Upper lobe of right lung (tissue), 1 donor: ENCODE data around the gene SLCO4C1. TPM values are rescaled to one million over a fixed set of nuclear protein-coding genes. Genes with fewer than 3 reads are reported as not detected.

Experiments
- ATAC-seq: fragments of 200-7000 bp; cut with Tn5 transposase; one replicate; pipeline ENCODE4 v1.9.1; 2020; ENCODE audit warnings: mild to moderate bottlenecking, moderate library complexity
- DNase-seq: peaks from one replicate; pipeline ENCODE4 v3.0.0-alpha.2; 2020
- H3K27ac ChIP-seq: fragments of 200-600 bp; one replicate; pipeline ENCODE4 v1.8.0; 2022
- H3K27me3 ChIP-seq: fragments of 200-600 bp; one replicate; pipeline ENCODE4 v1.8.0; 2022; ENCODE audit warnings: mild to moderate bottlenecking
- H3K36me3 ChIP-seq: fragments of 200-600 bp; one replicate; pipeline ENCODE4 v1.8.0; 2022
- H3K4me1 ChIP-seq: fragments of 200-600 bp; one replicate; pipeline ENCODE4 v1.8.0; 2022
- H3K4me3 ChIP-seq: fragments of 200-600 bp; one replicate; pipeline ENCODE4 v1.8.0; 2022; ENCODE audit warnings: mild to moderate bottlenecking
- H3K9me3 ChIP-seq: fragments of 200-600 bp; one replicate; pipeline ENCODE4 v1.8.0; 2022
- intact Hi-C: fragments of 100-400 bp; cut with DNase I; formaldehyde crosslinking; loops from one replicate; pipeline ENCODE4 v1.11.0; 2022
- total RNA-seq: library from RNA; stranded (reverse); fragmentation: NEBNext Ultra II Directional; extraction: Animal tissue kit (Norgen Biotek cat#: 25700); gene quantifications from one replicate; pipeline ENCODE4 v1.2.1, GENCODE V29; 2021
- TF ChIP-seq, protein P1 (sequence below): fragments of 200-600 bp; IDR thresholded peaks from one replicate; pipeline ENCODE4 v1.8.0; 2022; ENCODE audit warnings: antibody characterized with exemption
- donor health status: DM: no; HTN: yes; CAD: no; lungs with severe emphysema.

SLCO4C1 gene
- total RNA-seq, 1 donor from 2014 or later: 36.9 TPM

DNA sequence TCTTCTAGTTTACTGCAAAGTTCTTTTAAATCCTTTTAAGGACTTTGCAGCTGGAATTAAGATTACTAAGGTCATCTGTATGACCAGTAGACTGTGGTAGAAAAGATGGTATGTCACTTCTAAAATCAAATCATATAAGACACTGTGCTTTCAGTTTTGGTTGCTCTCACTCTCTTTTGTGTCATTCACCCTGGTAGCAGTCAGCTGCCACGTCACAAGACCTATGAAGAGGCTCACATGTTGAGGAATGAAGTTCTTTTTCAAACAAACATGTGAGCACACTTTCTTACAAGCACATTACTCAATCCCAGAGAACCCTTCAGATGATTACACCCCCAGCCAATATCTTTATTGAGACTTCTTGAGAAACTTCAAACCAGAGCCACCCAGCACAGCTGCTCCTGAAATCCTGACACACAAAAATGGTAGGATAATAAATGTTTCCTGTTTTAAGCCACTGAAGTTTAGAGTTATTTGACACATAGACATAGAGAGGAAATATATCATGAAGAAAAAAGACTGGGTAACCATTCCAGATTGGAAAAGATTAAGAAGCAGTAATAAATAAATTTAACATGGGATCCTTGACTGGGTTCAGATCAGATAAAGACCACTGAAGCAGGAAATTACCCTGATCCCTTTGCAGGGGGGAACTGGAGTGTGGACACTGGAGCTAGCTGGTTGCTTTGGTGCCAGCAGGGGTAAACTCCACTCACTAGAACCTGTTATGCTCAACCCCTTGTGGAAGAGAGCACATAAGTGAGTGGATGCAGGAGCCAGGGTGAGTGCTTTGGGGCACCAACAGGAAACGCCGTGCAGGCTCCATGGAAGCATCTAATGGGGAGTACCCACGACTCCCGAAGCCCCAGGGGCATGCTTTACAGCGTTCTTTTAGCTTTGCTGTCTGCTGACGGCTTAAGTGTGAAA, 64.1 kb downstream of the SLCO4C1 start:
- H3K36me3 ChIP-seq: no peaks in the 10 kb centered on the region
- H3K27me3 ChIP-seq: no peaks in the 10 kb centered on the region
- TF ChIP-seq, protein P1, sequence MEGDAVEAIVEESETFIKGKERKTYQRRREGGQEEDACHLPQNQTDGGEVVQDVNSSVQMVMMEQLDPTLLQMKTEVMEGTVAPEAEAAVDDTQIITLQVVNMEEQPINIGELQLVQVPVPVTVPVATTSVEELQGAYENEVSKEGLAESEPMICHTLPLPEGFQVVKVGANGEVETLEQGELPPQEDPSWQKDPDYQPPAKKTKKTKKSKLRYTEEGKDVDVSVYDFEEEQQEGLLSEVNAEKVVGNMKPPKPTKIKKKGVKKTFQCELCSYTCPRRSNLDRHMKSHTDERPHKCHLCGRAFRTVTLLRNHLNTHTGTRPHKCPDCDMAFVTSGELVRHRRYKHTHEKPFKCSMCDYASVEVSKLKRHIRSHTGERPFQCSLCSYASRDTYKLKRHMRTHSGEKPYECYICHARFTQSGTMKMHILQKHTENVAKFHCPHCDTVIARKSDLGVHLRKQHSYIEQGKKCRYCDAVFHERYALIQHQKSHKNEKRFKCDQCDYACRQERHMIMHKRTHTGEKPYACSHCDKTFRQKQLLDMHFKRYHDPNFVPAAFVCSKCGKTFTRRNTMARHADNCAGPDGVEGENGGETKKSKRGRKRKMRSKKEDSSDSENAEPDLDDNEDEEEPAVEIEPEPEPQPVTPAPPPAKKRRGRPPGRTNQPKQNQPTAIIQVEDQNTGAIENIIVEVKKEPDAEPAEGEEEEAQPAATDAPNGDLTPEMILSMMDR: no peak
- DNase-seq (no peak), ATAC-seq (peak; percentile 94)
- no peak overlapping the region for H3K4me3 ChIP-seq
- H3K4me1 ChIP-seq: no peaks in the 10 kb centered on the region
- intact Hi-C loops: no loop called here
- H3K27ac ChIP-seq: peak overlapping the region; percentile 49
- H3K9me3 ChIP-seq: no peaks in the 10 kb centered on the region

GRCh38 chr5:102229685-102230084, 66.4 kb downstream of the SLCO4C1 start:
- TF ChIP-seq, protein P1: no peak
- Histone ChIP-seq H3K4me1 (no peaks in the 10 kb centered on the region), H3K27me3 (no peaks in the 10 kb centered on the region), H3K36me3 (no peaks in the 10 kb centered on the region), H3K27ac (no peak overlapping the region), H3K4me3 (no peak overlapping the region), H3K9me3 (no peaks in the 10 kb centered on the region)
- no peak for DNase-seq
- peak; percentile 29 for ATAC-seq
- intact Hi-C loops: no loop called here

- DNase-seq: no peak
- H3K27ac ChIP-seq: no peak overlapping the region
- H3K4me3 ChIP-seq: no peak overlapping the region
- TF ChIP-seq, protein P1: no peak
- no peaks in the 10 kb centered on the region for H3K36me3 ChIP-seq
- no peaks in the 10 kb centered on the region for H3K4me1 ChIP-seq
- no peak for ATAC-seq
- no peaks in the 10 kb centered on the region for H3K27me3 ChIP-seq
- intact Hi-C loops: no loop called here
- peaks cover 5% of the 10 kb centered on the region for H3K9me3 ChIP-seq
Measured at GRCh38 chr5:102226321-102226720, 69.8 kb downstream of the SLCO4C1 start.

DNA sequence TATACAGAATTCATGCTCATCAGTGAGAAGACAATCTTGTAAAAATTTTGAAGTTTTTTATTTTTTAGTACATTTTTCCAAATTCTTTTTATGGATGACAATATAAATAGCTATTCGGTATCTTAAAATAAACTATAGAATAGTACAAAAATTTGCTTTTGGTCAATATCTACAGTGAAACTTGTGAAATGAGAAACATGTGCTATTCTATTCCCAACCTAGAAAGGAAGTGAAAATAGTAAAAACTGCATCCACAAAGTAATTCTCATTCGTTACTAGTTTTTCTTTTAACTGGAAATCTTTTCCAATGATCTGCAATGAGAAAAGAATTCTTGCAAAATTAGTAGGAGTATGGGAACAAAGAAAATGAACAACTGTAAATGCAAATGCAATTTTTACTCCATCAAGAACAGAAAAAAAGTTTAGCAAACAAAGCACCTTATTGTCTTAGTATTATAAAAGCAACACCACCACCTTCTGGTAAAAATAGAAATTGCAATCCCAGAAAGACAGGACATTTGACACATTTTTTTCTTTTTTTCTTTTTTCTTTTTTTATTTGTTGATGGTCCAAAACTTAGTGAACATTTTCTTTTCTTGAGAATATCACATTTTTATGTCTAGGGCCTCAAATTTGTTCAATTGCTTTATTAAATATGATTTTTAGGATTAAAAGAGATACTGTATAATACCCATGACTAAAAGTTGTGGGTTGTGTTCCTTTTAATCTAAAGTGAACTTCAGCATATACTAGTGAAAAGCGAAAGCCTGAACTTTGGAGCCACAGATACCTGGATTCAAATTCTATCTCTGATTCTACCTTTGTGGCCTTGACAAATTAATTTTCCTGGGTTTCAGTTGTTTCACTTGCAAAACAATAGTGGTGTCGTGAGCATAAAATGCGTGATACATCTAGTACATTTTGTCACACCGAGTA, 72.3 kb downstream of the SLCO4C1 start:
- Histone ChIP-seq H3K9me3 (peaks cover 5% of the 10 kb centered on the region), H3K27me3 (no peaks in the 10 kb centered on the region), H3K36me3 (no peaks in the 10 kb centered on the region), H3K27ac (no peak overlapping the region), H3K4me3 (no peak overlapping the region), H3K4me1 (no peaks in the 10 kb centered on the region)
- TF ChIP-seq, protein P1: peak; percentile 63
- DNase-seq: no peak
- intact Hi-C loops: no loop called here
- no peak for ATAC-seq

GRCh38 chr5:102222772-102223171, 73.3 kb downstream of the SLCO4C1 start:
- ATAC-seq (no peak), DNase-seq (no peak)
- Histone ChIP-seq H3K4me3 (no peak overlapping the region), H3K4me1 (no peaks in the 10 kb centered on the region), H3K36me3 (no peaks in the 10 kb centered on the region), H3K27me3 (no peaks in the 10 kb centered on the region), H3K9me3 (peaks cover 5% of the 10 kb centered on the region), H3K27ac (no peak overlapping the region)
- TF ChIP-seq, protein P1: no peak
- intact Hi-C loops: no loop called here
